ENCODE data around the gene MLF2. TPM values are rescaled to one million over a fixed set of nuclear protein-coding genes. Genes with fewer than 3 reads are reported as not detected.

The MLF2 gene
- total and polyA plus RNA-seq, 2 of the 13 experiments (the other 11 are each of a cell fraction or from before 2014, with no cell fraction given) = 88.1 to 167 TPM

GRCh38 chr12:6767353-6768319 is 14.7 kb upstream of the MLF2 start (continued):
- TF ChIP-seq MYPOP (CRISPR knock-in tag; IDR thresholded peaks at IDR 0.05) = no peak; the same call in 1 of the 2 replicates
- no peak for TF ChIP-seq SNAPC2 (CRISPR knock-in tag; IDR thresholded peaks at IDR 0.05)
- no peak for TF ChIP-seq ZNF775 (CRISPR knock-in tag; IDR thresholded peaks at IDR 0.05; ENCODE audit: borderline replicate concordance)
- TF ChIP-seq, protein P1, sequence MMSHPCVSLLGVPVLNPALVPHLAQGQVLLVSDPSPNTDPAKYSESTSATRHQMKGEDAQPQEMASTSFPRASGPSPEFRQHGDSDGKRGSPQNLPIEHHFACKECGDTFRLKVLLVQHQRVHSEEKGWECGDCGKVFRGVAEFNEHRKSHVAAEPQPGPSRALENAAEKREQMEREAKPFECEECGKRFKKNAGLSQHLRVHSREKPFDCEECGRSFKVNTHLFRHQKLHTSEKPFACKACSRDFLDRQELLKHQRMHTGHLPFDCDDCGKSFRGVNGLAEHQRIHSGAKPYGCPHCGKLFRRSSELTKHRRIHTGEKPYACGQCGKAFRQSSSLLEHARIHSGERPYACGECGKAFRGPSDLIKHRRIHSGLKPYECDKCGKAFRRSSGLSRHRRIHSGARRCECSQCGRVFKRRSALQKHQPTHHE (CRISPR knock-in tag; IDR thresholded peaks at IDR 0.05; ENCODE audit: borderline replicate concordance) = 0 out of 2 replicates have a peak, but pooled peaks have one; percentile 68
- TF ChIP-seq ARNT2 (CRISPR knock-in tag; IDR thresholded peaks at IDR 0.05; ENCODE audit: low read depth) = peak; percentile 71; the same call in 1 of the 2 replicates
- no peak for TF ChIP-seq GZF1 (CRISPR knock-in tag; IDR thresholded peaks at IDR 0.05)
- TF ChIP-seq SPEN (CRISPR knock-in tag; IDR thresholded peaks at IDR 0.05; ENCODE audit: low read depth) = peak; percentile 75
- TF ChIP-seq ZFP1 (CRISPR knock-in tag; IDR thresholded peaks at IDR 0.05) = no peak
- no peak for TF ChIP-seq ZNF546 (CRISPR knock-in tag; conservative IDR thresholded peaks at IDR 0.05)
- no peak for TF ChIP-seq CENPBD1 (CRISPR knock-in tag; IDR thresholded peaks at IDR 0.05; ENCODE audit: borderline replicate concordance, low read depth)
- no peak for TF ChIP-seq KLF15 (CRISPR knock-in tag; IDR thresholded peaks at IDR 0.05; ENCODE audit: borderline replicate concordance)
- no peak for TF ChIP-seq ISX (CRISPR knock-in tag; conservative IDR thresholded peaks at IDR 0.05)
- TF ChIP-seq ZNF747 (CRISPR knock-in tag; IDR thresholded peaks at IDR 0.05; ENCODE audit: borderline replicate concordance) = 0 out of 2 replicates have a peak, but pooled peaks have one; percentile 41
- TF ChIP-seq AGO2 (optimal IDR thresholded peaks at IDR 0.05; ENCODE audit: low read depth, low read length) = peak; percentile 86
- TF ChIP-seq ZNF839 (CRISPR knock-in tag; IDR thresholded peaks at IDR 0.05; ENCODE audit: borderline replicate concordance) = no peak
- TF ChIP-seq, protein P2, sequence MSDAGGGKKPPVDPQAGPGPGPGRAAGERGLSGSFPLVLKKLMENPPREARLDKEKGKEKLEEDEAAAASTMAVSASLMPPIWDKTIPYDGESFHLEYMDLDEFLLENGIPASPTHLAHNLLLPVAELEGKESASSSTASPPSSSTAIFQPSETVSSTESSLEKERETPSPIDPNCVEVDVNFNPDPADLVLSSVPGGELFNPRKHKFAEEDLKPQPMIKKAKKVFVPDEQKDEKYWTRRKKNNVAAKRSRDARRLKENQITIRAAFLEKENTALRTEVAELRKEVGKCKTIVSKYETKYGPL (CRISPR knock-in tag; IDR thresholded peaks at IDR 0.05) = no peak
- no peak for TF ChIP-seq MLLT10 (CRISPR knock-in tag; IDR thresholded peaks at IDR 0.05)
- 0 out of 2 replicates have a peak, but pooled peaks have one; percentile 41 for TF ChIP-seq ZNF567 (CRISPR knock-in tag; IDR thresholded peaks at IDR 0.05; ENCODE audit: borderline replicate concordance)
- no peak for TF ChIP-seq DPF2 (CRISPR knock-in tag; IDR thresholded peaks at IDR 0.05; ENCODE audit: borderline replicate concordance, low read depth)
- no peak for TF ChIP-seq STAG1 (CRISPR knock-in tag; IDR thresholded peaks at IDR 0.05)
- peak; percentile 60; the same call in 1 of the 2 replicates for TF ChIP-seq GFI1 (CRISPR knock-in tag; IDR thresholded peaks at IDR 0.05; ENCODE audit: borderline replicate concordance)
- no peak for TF ChIP-seq ZNF713 (CRISPR knock-in tag; IDR thresholded peaks at IDR 0.05)
- TF ChIP-seq KMT2B (CRISPR knock-in tag; IDR thresholded peaks at IDR 0.05) = no peak
- no peak for TF ChIP-seq JDP2 (CRISPR knock-in tag; IDR thresholded peaks at IDR 0.05; ENCODE audit: borderline replicate concordance)
- no peak for TF ChIP-seq XRCC5 (optimal IDR thresholded peaks at IDR 0.05; ENCODE audit: low read length)
- no peak for TF ChIP-seq HNRNPK (IDR thresholded peaks at IDR 0.05; ENCODE audit: low read depth, low read length, poor library complexity, severe bottlenecking)
- TF ChIP-seq AGO1 (IDR thresholded peaks at IDR 0.05; ENCODE audit: low read depth, low read length, poor library complexity, severe bottlenecking) = no peak
